GM12801 (cell line): ENCODE data around the gene COL4A1.

Experiments
- TF ChIP-seq, protein P1 (sequence below): IDR thresholded peaks from one replicate; pipeline ENCODE4 v1.5.1; 2011; ENCODE audit warnings: control low read depth; ENCODE audit not compliant: insufficient read length; ENCODE audit errors: extremely low read depth

Gene COL4A1

DNA sequence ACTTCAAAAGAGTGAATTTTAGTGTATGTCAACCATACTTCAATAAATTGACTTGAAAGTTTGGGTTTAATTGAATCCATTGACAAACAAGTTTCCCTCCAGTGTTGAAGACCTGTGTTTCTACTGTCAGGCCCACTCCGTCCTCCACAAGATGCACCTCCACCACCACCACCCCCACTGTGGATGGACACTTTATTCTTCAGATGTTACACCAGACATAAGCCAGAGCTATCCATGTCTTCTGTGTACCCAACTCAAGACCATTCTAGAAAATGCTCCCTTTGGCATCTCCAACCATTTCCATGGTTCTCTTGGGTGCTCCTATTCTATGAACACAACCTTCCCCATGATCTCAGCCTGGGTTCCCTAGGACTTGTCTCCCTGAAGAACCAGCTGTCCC, 207.0 kb downstream of the COL4A1 start:
- TF ChIP-seq, protein P1, sequence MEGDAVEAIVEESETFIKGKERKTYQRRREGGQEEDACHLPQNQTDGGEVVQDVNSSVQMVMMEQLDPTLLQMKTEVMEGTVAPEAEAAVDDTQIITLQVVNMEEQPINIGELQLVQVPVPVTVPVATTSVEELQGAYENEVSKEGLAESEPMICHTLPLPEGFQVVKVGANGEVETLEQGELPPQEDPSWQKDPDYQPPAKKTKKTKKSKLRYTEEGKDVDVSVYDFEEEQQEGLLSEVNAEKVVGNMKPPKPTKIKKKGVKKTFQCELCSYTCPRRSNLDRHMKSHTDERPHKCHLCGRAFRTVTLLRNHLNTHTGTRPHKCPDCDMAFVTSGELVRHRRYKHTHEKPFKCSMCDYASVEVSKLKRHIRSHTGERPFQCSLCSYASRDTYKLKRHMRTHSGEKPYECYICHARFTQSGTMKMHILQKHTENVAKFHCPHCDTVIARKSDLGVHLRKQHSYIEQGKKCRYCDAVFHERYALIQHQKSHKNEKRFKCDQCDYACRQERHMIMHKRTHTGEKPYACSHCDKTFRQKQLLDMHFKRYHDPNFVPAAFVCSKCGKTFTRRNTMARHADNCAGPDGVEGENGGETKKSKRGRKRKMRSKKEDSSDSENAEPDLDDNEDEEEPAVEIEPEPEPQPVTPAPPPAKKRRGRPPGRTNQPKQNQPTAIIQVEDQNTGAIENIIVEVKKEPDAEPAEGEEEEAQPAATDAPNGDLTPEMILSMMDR: no peak
